ENCODE results near the gene OR10J5. TPM values are rescaled to one million over a fixed set of nuclear protein-coding genes. Genes with fewer than 3 reads are reported as not detected.

OR10J5 gene
- total RNA-seq, 1 experiment from 2014 or later: not detected

DNA sequence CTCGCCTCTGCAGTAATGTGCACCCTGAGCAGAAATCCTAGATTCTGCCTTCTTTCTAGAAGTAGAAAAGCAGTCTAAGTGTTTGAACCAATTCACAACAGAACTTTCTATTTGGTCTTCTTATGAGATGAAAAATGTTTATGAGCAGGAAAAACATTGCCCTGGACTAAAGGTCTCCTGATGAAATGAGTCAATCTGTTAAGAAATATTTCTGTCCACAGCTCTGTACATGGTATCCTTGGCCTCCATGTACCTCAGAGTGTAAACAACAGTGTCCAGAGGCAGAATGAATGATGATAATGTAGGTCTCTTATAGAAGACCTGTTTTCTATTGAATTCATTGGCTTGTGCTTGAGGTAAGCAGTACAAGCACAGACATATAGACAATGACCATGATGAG lies 45.6 kb upstream of the OR10J5 start:
- POLR2A ChIA-PET: no interaction called here
- H3K4me1 Mint-ChIP-seq: no peaks in the 10 kb centered on the region
- no peaks in the 10 kb centered on the region; the same call in 1 of the 2 replicates for H3K27me3 Mint-ChIP-seq (ENCODE audit: low read depth)
- ATAC-seq (no peak), DNase-seq (ENCODE audit: low spot score) (no peak)
- H3K36me3 Mint-ChIP-seq: peaks cover 3% of the 10 kb centered on the region; the same call in 1 of the 2 replicates
- TF ChIP-seq, protein P1, sequence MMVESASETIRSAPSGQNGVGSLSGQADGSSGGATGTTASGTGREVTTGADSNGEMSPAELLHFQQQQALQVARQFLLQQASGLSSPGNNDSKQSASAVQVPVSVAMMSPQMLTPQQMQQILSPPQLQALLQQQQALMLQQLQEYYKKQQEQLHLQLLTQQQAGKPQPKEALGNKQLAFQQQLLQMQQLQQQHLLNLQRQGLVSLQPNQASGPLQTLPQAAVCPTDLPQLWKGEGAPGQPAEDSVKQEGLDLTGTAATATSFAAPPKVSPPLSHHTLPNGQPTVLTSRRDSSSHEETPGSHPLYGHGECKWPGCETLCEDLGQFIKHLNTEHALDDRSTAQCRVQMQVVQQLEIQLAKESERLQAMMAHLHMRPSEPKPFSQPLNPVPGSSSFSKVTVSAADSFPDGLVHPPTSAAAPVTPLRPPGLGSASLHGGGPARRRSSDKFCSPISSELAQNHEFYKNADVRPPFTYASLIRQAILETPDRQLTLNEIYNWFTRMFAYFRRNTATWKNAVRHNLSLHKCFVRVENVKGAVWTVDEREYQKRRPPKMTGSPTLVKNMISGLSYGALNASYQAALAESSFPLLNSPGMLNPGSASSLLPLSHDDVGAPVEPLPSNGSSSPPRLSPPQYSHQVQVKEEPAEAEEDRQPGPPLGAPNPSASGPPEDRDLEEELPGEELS (CRISPR knock-in tag; IDR thresholded peaks at IDR 0.05): no peak
- TF ChIP-seq ZBTB43 (CRISPR knock-in tag; IDR thresholded peaks at IDR 0.05) (no peak), ZNF671 (CRISPR knock-in tag; IDR thresholded peaks at IDR 0.05) (no peak)
- H3K4me3 Mint-ChIP-seq: no peak overlapping the region
- peaks cover 6% of the 10 kb centered on the region for H3K9me3 Mint-ChIP-seq
- no peak overlapping the region for H3K27ac Mint-ChIP-seq
- CTCF ChIA-PET: no interaction called here

DNA sequence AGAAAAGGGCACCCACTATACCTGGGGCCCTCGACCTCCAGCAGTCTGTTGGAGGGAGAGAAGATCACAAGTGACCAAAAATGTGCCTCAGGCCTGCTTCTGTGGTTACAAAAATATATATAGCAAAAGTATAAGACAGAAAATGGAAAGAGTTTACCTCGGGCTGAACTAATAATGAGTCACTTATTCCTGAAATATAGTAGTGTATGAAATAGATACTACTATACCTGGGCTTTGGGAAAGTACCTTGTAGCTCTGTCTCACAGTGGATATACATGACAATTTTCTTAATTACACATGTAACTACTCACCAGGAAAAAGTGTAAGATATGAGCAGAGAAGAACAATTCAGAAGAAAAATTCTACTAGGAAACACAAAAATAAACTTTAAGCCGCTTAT lies 44.5 kb upstream of the OR10J5 start:
- ChIA-PET POLR2A (no interaction called here), CTCF (no interaction called here)
- DNase-seq (ENCODE audit: low spot score): no peak
- H3K9me3 Mint-ChIP-seq: peaks cover 12% of the 10 kb centered on the region
- H3K36me3 Mint-ChIP-seq: peaks cover 3% of the 10 kb centered on the region
- no peak overlapping the region for H3K27ac Mint-ChIP-seq
- TF ChIP-seq NR2C2 (CRISPR knock-in tag; IDR thresholded peaks at IDR 0.05): no peak
- no peak for TF ChIP-seq ZNF416 (CRISPR knock-in tag; IDR thresholded peaks at IDR 0.05)
- TF ChIP-seq, protein P2, sequence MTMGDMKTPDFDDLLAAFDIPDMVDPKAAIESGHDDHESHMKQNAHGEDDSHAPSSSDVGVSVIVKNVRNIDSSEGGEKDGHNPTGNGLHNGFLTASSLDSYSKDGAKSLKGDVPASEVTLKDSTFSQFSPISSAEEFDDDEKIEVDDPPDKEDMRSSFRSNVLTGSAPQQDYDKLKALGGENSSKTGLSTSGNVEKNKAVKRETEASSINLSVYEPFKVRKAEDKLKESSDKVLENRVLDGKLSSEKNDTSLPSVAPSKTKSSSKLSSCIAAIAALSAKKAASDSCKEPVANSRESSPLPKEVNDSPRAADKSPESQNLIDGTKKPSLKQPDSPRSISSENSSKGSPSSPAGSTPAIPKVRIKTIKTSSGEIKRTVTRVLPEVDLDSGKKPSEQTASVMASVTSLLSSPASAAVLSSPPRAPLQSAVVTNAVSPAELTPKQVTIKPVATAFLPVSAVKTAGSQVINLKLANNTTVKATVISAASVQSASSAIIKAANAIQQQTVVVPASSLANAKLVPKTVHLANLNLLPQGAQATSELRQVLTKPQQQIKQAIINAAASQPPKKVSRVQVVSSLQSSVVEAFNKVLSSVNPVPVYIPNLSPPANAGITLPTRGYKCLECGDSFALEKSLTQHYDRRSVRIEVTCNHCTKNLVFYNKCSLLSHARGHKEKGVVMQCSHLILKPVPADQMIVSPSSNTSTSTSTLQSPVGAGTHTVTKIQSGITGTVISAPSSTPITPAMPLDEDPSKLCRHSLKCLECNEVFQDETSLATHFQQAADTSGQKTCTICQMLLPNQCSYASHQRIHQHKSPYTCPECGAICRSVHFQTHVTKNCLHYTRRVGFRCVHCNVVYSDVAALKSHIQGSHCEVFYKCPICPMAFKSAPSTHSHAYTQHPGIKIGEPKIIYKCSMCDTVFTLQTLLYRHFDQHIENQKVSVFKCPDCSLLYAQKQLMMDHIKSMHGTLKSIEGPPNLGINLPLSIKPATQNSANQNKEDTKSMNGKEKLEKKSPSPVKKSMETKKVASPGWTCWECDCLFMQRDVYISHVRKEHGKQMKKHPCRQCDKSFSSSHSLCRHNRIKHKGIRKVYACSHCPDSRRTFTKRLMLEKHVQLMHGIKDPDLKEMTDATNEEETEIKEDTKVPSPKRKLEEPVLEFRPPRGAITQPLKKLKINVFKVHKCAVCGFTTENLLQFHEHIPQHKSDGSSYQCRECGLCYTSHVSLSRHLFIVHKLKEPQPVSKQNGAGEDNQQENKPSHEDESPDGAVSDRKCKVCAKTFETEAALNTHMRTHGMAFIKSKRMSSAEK (CRISPR knock-in tag; IDR thresholded peaks at IDR 0.05; ENCODE audit: borderline replicate concordance): no peak
- TF ChIP-seq, protein P3, sequence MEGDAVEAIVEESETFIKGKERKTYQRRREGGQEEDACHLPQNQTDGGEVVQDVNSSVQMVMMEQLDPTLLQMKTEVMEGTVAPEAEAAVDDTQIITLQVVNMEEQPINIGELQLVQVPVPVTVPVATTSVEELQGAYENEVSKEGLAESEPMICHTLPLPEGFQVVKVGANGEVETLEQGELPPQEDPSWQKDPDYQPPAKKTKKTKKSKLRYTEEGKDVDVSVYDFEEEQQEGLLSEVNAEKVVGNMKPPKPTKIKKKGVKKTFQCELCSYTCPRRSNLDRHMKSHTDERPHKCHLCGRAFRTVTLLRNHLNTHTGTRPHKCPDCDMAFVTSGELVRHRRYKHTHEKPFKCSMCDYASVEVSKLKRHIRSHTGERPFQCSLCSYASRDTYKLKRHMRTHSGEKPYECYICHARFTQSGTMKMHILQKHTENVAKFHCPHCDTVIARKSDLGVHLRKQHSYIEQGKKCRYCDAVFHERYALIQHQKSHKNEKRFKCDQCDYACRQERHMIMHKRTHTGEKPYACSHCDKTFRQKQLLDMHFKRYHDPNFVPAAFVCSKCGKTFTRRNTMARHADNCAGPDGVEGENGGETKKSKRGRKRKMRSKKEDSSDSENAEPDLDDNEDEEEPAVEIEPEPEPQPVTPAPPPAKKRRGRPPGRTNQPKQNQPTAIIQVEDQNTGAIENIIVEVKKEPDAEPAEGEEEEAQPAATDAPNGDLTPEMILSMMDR (IDR thresholded peaks at IDR 0.05): no peak
- no peak for TF ChIP-seq MYBL2 (CRISPR knock-in tag; IDR thresholded peaks at IDR 0.05)
- TF ChIP-seq FOXP1 (CRISPR knock-in tag; IDR thresholded peaks at IDR 0.05; ENCODE audit: borderline replicate concordance): no peak
- TF ChIP-seq PRRX2 (CRISPR knock-in tag; IDR thresholded peaks at IDR 0.05): no peak
- no peak for TF ChIP-seq ZNF232 (CRISPR knock-in tag; IDR thresholded peaks at IDR 0.05)
- no peak for TF ChIP-seq FOXJ3 (CRISPR knock-in tag; IDR thresholded peaks at IDR 0.05; ENCODE audit: borderline replicate concordance)
- no peak for TF ChIP-seq TP53 (CRISPR knock-in tag; IDR thresholded peaks at IDR 0.05)
- TF ChIP-seq, protein P1 (CRISPR knock-in tag; IDR thresholded peaks at IDR 0.05): no peak
- TF ChIP-seq TEAD4 (CRISPR knock-in tag; IDR thresholded peaks at IDR 0.05): no peak
- H3K4me1 Mint-ChIP-seq: no peaks in the 10 kb centered on the region
- no peaks in the 10 kb centered on the region; the same call in 1 of the 2 replicates for H3K27me3 Mint-ChIP-seq (ENCODE audit: low read depth)
- ATAC-seq: no peak
- H3K4me3 Mint-ChIP-seq: no peak overlapping the region
